GM19238 (cell line): Measurements from ENCODE around the gene DDX42.
"Not testable (repeated sequence)": the region's sequence is repeated elsewhere in the genome, so short reads cannot be mapped to it uniquely, and the experiment has no call there.

Experiments
- DNase-seq: peaks from one replicate; pipeline ENCODE4 v3.0.0; 2011; ENCODE audit warnings: low spot score; ENCODE audit not compliant: insufficient read length

Gene DDX42

GRCh38 chr17:63866625-63867024 is 92.7 kb downstream of the DDX42 start:
- not testable (repeated sequence) for DNase-seq
